Sigmoid colon (tissue), 7 donors: ENCODE results near the gene MAP3K8. TPM values are rescaled to one million over a fixed set of nuclear protein-coding genes. Genes with fewer than 3 reads are reported as not detected.

Experiments
- DNase-seq: peaks from one replicate; pipeline ENCODE4 v3.0.0-alpha.2; 2019
- H3K27ac ChIP-seq, 4 donors: fragments of 200-600 bp; sonication (generic); one replicate each; pipeline ENCODE4 v1.5.1; 2016 to 2019; ENCODE audit warnings: mild to moderate bottlenecking in 1 of 4
- H3K27me3 ChIP-seq, 3 donors: fragments of 200-600 bp; sonication (generic); one replicate each; pipeline ENCODE4 v1.5.1; 2019; ENCODE audit warnings: mild to moderate bottlenecking in 1 of 3
- H3K36me3 ChIP-seq, 4 donors: fragments of 200-600 bp; sonication (generic); one replicate each; pipeline ENCODE4 v1.5.1; 2016 to 2019
- H3K4me1 ChIP-seq, 4 donors: fragments of 200-600 bp; sonication (generic); one replicate each; pipeline ENCODE4 v1.5.1; 2017 to 2019
- H3K4me3 ChIP-seq, 4 donors: fragments of 200-600 bp; sonication (generic); one replicate each; pipeline ENCODE4 v1.5.1; 2017 to 2019; ENCODE audit warnings: mild to moderate bottlenecking in 2 of 4, moderate library complexity in 1 of 4
- H3K9me3 ChIP-seq, 4 donors: fragments of 200-600 bp in 3 of 4; sonication (generic) in 3 of 4; one replicate each; pipeline versions ENCODE4 v1.5.1 to v1.6.1; 2013 to 2019
- EP300 ChIP-seq, 4 donors: sonication (generic); formaldehyde crosslinking; IDR thresholded peaks; one replicate each; pipeline ENCODE4 v1.6.1; 2017; ENCODE audit warnings: antibody characterized with exemption in 4 of 4
- POLR2A ChIP-seq, 2 donors: fragments of 450-650 bp; IDR thresholded peaks; one replicate each; pipeline ENCODE4 v1.6.1; 2016; ENCODE audit warnings: antibody characterized with exemption in 2 of 2, mild to moderate bottlenecking in 2 of 2, moderate library complexity in 2 of 2
- POLR2AphosphoS5 ChIP-seq, 4 donors: sonication (generic); formaldehyde crosslinking; IDR thresholded peaks; one replicate each; pipeline ENCODE4 v1.6.1; 2017; ENCODE audit warnings: antibody characterized with exemption in 4 of 4
- WGBS, 2 donors: extraction: QIAGEN DNeasy Blood & Tissue Kit; methylation state at CpG; one replicate each; pipeline ENCODE4 v1.1.7; 2013; 5-methylcytosine and 5-hydroxymethylcytosine counted together
- intact Hi-C: fragments of 100-400 bp; cut with DNase I; formaldehyde crosslinking; loops from one replicate; pipeline ENCODE4 v1.15.1; 2023
- polyA plus RNA-seq, 3 donors: library from polyadenylated mRNA; stranded (reverse); fragments of 200-250 nt; gene quantifications; one replicate each; pipeline ENCODE4 v1.2.3, GENCODE V29; 2013
- total RNA-seq, 4 donors: library from RNA; depleted of rRNA; stranded (reverse); fragments of >200 nt; gene quantifications; one replicate each; pipeline ENCODE4 v1.1.0, GENCODE V29; 2016
- TF ChIP-seq, protein P1 (sequence below), 4 experiments: fragments of 450-650 bp in 3 of 4; fragments of 200-600 bp in 1 of 4; IDR thresholded peaks; one replicate each; pipeline ENCODE4 v1.5.1; 2016 to 2019; ENCODE audit warnings: antibody characterized with exemption in 4 of 4, mild to moderate bottlenecking in 3 of 4, moderate library complexity in 2 of 4
- donor health status: healthy with polysubstance abuse.
- donor health status: Bipolar disorder and iron deficiency.
- donor health status: healthy.

Gene MAP3K8
- total and polyA plus RNA-seq, 7 donors: 6.0 to 66.5 (median 16.9) TPM

DNA sequence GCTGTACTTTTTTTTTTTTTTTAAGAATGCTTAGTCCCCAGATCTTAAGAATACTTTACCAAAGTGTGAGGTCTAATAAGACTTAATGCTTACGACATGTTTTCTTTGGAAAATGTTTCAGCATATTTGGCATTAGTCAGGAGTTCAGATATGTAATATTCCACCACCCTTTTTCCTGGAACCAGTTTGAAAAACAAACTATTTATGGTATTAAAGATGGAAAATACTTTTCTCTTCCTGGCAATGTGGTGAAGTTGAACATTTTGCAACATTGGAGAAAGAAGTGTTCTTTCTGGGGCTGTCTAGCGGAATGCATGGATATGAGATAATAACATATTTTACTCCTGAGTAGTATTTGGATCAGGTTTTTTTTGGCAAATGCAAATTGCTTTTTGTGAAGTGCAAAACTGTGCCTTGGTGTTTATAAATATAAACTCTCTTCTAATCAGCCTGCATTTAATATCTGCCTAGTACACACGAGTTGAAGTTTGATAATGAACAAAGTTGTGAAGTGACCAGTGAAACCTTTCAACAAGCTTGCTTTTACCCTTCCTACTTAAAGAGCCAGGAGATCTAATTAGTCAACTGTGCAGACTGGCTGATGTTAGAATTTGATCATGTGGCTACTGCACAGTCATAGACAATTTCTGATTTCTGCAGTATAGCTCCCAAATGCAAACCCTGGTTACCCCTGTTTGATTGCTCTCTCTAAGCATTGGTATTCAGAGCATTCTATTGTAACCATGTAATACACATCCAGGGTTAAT lies 20.9 kb downstream of the MAP3K8 start:
- peak overlapping the region; percentile 63 to 87 (median 76) for H3K27ac ChIP-seq
- peaks cover under 1 to 60% (median 34%) of the 10 kb centered on the region in 4 donors for H3K36me3 ChIP-seq
- TF ChIP-seq, protein P1, sequence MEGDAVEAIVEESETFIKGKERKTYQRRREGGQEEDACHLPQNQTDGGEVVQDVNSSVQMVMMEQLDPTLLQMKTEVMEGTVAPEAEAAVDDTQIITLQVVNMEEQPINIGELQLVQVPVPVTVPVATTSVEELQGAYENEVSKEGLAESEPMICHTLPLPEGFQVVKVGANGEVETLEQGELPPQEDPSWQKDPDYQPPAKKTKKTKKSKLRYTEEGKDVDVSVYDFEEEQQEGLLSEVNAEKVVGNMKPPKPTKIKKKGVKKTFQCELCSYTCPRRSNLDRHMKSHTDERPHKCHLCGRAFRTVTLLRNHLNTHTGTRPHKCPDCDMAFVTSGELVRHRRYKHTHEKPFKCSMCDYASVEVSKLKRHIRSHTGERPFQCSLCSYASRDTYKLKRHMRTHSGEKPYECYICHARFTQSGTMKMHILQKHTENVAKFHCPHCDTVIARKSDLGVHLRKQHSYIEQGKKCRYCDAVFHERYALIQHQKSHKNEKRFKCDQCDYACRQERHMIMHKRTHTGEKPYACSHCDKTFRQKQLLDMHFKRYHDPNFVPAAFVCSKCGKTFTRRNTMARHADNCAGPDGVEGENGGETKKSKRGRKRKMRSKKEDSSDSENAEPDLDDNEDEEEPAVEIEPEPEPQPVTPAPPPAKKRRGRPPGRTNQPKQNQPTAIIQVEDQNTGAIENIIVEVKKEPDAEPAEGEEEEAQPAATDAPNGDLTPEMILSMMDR (IDR thresholded peaks at IDR 0.05): no peak
- no peak for TF ChIP-seq POLR2A (IDR thresholded peaks at IDR 0.05)
- peak; percentile 33 to 93 (median 66) for TF ChIP-seq EP300 (IDR thresholded peaks at IDR 0.05)
- TF ChIP-seq POLR2AphosphoS5 (IDR thresholded peaks at IDR 0.05): peak; percentile 56 to 83 (median 64)
- H3K9me3 ChIP-seq: no peaks in the 10 kb centered on the region
- no peaks in the 10 kb centered on the region for H3K27me3 ChIP-seq
- peaks cover 0 to 30% (median 26%) of the 10 kb centered on the region in 4 donors for H3K4me1 ChIP-seq
- WGBS, 2 donors: 62 to 77% methylated on average over 3 of the region's 3 CpGs
- intact Hi-C loops: no loop called here
- H3K4me3 ChIP-seq: no peak overlapping the region
- no peak for DNase-seq

DNA sequence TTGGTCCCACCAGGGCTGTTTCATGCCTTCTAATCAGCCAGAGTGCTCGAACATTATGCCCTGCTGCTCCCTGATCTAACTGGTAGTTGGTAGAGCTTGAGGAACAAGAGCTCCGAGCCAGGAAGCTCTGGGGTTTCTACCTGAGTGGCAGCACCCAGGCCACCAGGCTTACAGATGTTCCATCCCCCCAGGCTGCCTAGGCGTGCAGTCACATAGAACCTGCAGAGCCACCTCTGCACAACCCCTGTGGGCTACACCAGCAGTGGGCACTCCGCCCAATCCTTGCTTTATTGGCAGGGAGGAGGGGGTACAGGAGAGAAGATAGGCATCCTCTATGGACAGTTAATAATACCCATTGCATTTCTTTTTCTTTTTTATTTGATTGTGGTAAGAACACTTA lies 21.8 kb downstream of the MAP3K8 start:
- Histone ChIP-seq H3K36me3 (peaks cover 9 to 60% (median 34%) of the 10 kb centered on the region in 4 donors), H3K4me1 (peaks cover 0 to 38% (median 29%) of the 10 kb centered on the region in 4 donors), H3K27me3 (no peaks in the 10 kb centered on the region), H3K4me3 (no peak overlapping the region), H3K27ac (peak overlapping the region; percentile 57 to 87 (median 76)), H3K9me3 (no peaks in the 10 kb centered on the region)
- DNase-seq: no peak
- intact Hi-C loops: no loop called here
- 54 to 83% methylated on average over 4 of the region's 4 CpGs for WGBS, 2 donors
- no peak for TF ChIP-seq POLR2AphosphoS5 (IDR thresholded peaks at IDR 0.05)
- no peak for TF ChIP-seq POLR2A (IDR thresholded peaks at IDR 0.05)
- TF ChIP-seq, protein P1 (IDR thresholded peaks at IDR 0.05): no peak
- no peak for TF ChIP-seq EP300 (IDR thresholded peaks at IDR 0.05)

DNA sequence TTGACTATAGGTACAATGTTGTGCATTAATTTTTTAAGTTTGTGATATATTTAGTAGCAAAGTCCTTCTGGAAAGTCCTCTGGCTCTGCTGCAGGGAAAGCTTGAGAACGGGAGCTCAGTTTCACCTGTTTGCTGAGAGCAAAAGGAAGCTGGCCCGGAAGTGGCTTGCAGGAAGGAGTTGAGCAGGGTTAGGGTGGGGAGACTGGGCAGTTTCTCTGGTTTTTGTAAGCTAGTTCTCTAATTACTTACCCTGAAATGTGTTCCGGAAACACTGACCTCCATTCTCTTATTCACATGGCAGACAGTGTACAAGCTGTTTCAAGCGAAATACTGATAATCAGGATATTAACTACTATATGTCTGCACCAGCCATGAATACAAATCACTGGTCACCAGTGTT lies 22.3 kb downstream of the MAP3K8 start:
- Histone ChIP-seq H3K4me1 (peaks cover 0 to 41% (median 30%) of the 10 kb centered on the region in 4 donors), H3K4me3 (no peak overlapping the region), H3K27me3 (no peaks in the 10 kb centered on the region), H3K9me3 (no peaks in the 10 kb centered on the region), H3K27ac (peak overlapping the region; percentile 57 to 87 (median 76)), H3K36me3 (peaks cover 13 to 60% (median 35%) of the 10 kb centered on the region in 4 donors)
- 27 to 62% methylated on average over 4 of the region's 4 CpGs for WGBS, 2 donors
- DNase-seq: no peak
- intact Hi-C loops: no loop called here
- TF ChIP-seq EP300 (IDR thresholded peaks at IDR 0.05): no peak

DNA sequence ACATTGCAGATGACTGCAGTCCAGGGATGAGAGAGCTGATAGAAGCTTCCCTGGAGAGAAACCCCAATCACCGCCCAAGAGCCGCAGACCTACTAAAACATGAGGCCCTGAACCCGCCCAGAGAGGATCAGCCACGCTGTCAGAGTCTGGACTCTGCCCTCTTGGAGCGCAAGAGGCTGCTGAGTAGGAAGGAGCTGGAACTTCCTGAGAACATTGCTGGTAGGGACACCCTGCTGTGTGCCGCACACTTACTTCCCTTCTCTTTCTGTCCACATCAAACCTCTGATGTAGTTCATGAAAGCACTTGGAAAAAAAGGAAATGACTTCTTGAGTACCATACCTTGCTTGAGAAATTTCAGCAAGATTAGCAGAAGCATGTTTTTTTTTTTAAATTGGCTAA lies 25.3 kb downstream of the MAP3K8 start:
- intact Hi-C loops: no loop called here
- 63 to 68% methylated on average over 6 of the region's 6 CpGs for WGBS, 2 donors
- peak in 2 of 4 donors; percentile 12 to 17 for TF ChIP-seq POLR2AphosphoS5 (IDR thresholded peaks at IDR 0.05)
- TF ChIP-seq, protein P1 (IDR thresholded peaks at IDR 0.05): no peak
- no peak for TF ChIP-seq POLR2A (IDR thresholded peaks at IDR 0.05)
- TF ChIP-seq EP300 (IDR thresholded peaks at IDR 0.05): peak in 2 of 4 donors; percentile 11 to 62
- DNase-seq: peak; percentile 76
- Histone ChIP-seq H3K4me3 (no peak overlapping the region), H3K9me3 (no peaks in the 10 kb centered on the region), H3K36me3 (peaks cover 13 to 50% (median 28%) of the 10 kb centered on the region in 4 donors), H3K27me3 (no peaks in the 10 kb centered on the region), H3K27ac (peak overlapping the region in 3 of 4 donors; percentile 10 to 81 (median 55)), H3K4me1 (peaks cover 0 to 41% (median 28%) of the 10 kb centered on the region in 4 donors)

DNA sequence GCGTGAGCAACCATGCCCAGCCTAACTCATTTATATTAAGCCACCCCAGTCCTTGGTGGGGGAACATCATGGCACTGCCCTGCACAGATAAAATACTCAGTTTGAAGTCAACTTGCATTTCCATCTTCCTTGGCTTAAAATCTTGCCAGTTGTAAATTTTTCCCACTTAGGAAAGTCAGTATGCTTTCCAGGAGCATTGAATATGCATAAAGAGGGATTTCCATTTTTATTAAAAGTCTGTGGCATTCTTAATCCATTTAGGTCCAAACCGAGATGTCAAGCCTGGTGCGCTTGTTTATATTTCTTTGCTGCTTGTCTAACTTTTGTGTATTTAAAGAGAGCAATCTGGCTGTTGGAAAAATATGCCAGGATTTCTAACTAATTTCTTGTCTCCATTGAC lies 26.1 kb downstream of the MAP3K8 start:
- H3K4me3 ChIP-seq: no peak overlapping the region
- H3K9me3 ChIP-seq: no peaks in the 10 kb centered on the region
- peak overlapping the region in 3 of 4 donors; percentile 42 to 81 (median 55) for H3K27ac ChIP-seq
- 92 to 95% methylated on average over 3 of the region's 3 CpGs for WGBS, 2 donors
- peaks cover 0 to 34% (median 22%) of the 10 kb centered on the region in 4 donors for H3K4me1 ChIP-seq
- no peaks in the 10 kb centered on the region for H3K27me3 ChIP-seq
- H3K36me3 ChIP-seq: peaks cover 13 to 50% (median 28%) of the 10 kb centered on the region in 4 donors
- intact Hi-C loops: no loop called here
- DNase-seq: no peak
- no peak for TF ChIP-seq POLR2AphosphoS5 (IDR thresholded peaks at IDR 0.05)
- no peak for TF ChIP-seq EP300 (IDR thresholded peaks at IDR 0.05)
- TF ChIP-seq POLR2A (IDR thresholded peaks at IDR 0.05): no peak
- TF ChIP-seq, protein P1 (IDR thresholded peaks at IDR 0.05): no peak
